ENCODE results near the gene ISL2. TPM values are rescaled to one million over a fixed set of nuclear protein-coding genes. Genes with fewer than 3 reads are reported as not detected.
"Not testable (repeated sequence)": the region's sequence is repeated elsewhere in the genome, so short reads cannot be mapped to it uniquely, and the experiment has no call there.

Gene ISL2
- 0.86 TPM for total RNA-seq

DNA sequence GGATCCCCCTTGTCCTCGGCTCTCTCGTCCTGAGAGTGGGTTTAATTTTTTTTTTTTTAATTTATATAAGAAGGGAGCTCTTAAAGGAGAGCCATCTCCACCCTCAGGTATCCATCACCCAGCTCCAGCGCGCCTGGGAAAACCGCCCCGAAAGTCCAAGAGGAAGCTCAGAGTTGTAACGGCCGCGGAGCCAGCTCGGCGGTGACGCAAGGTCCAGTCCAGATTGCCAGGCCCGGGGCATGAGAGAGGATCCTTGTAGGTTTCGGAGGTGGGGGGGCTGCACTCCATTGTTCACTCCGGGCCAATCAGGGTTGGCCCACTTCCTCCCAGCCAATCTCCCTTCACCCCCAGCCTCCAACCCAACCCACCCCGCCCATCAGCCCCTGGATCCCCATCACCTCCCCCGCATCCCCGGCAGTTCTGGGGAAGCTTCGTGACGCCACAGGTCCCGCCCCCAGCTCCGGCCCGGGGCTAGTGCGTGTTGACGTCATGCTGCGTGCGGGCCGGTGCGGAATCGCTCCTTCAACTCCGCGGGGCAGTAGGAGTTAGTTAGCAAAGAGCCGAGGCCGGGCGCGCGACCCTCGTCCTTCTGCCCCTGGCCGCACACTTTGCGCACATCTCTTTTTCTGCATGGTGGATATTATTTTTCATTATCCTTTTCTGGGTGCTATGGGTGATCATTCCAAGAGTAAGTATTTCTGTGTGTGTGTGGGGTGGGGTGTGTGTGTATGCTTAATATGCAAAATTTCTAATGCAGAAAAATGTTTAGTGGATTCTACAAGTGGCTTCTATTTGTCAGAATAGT lies at the start of gene ISL2:
TSS of gene ISL2 (plus strand) at position 520 of the 805 bp plus-strand sequence. CDS start at position 631, 111 bp downstream.
- peak; percentile 41 for DNase-seq (ENCODE audit: low spot score)

- no peak for DNase-seq (ENCODE audit: low spot score)
These were observed 47.0 kb upstream of the ISL2 start for GRCh38 chr15:76289582-76289981.

DNA sequence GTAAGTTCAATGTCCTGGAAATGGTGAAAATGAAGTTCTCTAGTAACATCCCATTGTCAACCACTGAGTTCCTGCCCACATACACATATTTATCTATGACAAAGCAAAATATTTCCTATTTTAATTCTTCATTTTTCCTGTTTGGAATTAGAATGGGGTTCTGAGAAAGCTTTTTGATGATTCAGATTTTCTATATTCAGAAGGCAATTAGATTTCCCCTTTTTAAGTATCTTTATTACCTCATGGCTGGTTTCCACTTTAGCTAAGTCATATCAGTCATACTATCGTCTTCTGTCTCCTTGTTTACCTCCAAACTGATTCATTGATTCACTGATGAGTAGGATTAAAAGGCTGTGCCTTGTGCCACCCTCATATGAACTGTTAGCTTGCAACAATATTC lies 43.2 kb upstream of the ISL2 start:
- DNase-seq (ENCODE audit: low spot score), result no peak

GRCh38 chr15:76294463-76294862 lies 42.1 kb upstream of the ISL2 start:
- not testable (repeated sequence) for DNase-seq (ENCODE audit: low spot score)

- no peak for DNase-seq (ENCODE audit: low spot score)
These were observed 39.7 kb upstream of the ISL2 start for GRCh38 chr15:76296849-76297248.

DNA sequence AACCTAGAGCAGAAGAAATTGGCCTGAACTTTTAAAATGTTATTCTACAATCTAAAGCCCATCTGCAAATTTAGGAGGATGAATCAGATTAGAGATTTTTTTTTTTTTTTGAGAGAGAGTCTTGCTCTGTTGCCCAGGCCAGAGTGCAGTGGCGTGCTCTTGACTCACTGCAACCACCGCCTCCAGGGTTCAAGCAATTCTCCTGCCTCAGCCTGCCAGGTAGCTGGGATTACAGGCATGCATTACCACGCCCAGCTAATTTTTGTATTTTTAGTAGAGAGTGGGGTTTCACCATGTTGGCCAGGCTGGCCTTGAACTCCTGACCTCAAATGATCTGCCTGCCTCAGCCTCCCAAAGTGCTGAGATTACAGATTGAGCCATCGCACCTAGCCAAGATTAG lies 38.6 kb upstream of the ISL2 start:
- DNase-seq (ENCODE audit: low spot score), result not testable (repeated sequence)

GRCh38 chr15:76298986-76299385 lies 37.6 kb upstream of the ISL2 start:
- no peak for DNase-seq (ENCODE audit: low spot score)

- no peak for DNase-seq (ENCODE audit: low spot score)
These were observed 36.8 kb upstream of the ISL2 start for GRCh38 chr15:76299786-76300185.

DNA sequence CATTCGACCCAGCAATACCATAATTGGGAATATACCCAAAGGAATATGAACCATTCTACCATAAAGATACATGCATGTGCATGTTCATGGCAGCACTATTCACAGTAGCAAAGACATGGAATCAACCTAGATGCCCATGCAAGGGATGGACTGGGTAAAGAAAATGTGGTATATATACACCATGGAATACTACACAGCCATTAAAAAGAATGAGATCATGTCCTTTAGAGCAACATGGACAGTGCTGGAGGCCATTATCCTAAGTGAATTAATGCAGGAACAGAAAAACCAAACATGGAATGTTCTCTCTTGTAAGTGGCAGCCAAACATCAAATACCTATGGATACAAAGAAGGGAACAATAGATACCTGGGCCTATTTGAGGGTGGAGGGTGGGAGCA lies 32.7 kb upstream of the ISL2 start:
- no peak for DNase-seq (ENCODE audit: low spot score)

DNA sequence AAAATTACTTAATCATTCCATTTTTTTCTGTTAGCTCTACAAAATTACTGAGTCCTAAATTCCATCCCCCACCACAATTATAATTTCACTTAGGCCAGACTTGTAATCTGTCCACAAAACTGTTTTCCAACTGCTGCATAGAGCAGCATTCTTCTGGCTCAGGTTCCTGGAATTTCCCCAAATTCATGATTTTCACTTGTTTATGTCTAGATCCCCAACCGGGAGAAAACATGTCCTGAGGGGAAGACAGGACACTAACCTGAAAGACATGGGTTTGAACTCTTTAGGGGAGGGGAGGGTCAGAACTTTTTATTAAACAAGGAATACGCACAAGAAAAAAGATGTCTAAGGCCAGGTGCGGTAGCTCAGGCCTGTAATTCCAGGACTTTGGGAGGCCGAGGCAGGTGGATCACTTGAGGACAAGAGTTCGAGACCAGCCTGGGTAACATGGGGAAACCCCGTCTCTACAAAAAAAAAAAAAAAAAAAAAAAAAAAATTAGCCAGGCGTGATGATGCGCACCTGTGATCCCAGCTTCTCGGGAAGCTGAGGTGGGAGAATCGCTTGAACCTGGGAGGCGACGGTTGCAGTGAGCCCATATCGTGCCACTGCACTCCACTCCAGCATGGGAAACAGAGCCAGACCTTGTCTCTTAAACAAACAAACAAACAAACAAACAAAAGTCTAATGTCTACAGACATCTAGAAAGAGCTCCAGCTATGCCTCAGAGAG lies 26.8 kb upstream of the ISL2 start:
- DNase-seq (ENCODE audit: low spot score), result no peak

DNA sequence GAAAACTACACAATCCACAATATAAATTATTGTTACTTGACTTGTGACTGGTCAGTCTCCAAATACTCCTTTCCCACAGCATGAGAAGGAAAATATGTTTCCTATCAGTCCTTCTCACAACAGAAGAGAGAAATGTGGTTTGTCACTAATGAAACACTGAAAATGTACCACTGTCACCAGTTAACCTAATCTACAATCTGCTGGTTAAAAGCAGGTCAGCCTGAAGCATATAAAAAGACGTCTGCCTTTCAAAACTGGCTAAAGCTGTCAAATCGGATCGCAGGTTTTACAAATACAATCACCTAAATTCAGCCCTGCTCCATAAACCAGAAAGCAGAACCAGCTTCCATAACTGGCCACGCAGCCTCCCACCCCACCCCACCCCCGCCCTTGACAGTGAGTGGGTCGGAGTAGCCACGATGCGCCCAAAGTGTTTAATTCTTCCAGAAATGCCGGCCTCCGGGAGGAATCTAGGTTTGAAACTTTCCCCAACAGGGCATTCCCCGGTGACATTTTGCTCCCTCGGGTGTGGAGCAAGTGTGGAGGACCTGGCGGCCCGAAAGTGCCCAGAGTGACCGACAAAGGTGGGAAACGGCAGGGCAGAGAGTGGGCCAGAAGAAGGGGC lies 26.0 kb upstream of the ISL2 start:
- no peak for DNase-seq (ENCODE audit: low spot score)

DNA sequence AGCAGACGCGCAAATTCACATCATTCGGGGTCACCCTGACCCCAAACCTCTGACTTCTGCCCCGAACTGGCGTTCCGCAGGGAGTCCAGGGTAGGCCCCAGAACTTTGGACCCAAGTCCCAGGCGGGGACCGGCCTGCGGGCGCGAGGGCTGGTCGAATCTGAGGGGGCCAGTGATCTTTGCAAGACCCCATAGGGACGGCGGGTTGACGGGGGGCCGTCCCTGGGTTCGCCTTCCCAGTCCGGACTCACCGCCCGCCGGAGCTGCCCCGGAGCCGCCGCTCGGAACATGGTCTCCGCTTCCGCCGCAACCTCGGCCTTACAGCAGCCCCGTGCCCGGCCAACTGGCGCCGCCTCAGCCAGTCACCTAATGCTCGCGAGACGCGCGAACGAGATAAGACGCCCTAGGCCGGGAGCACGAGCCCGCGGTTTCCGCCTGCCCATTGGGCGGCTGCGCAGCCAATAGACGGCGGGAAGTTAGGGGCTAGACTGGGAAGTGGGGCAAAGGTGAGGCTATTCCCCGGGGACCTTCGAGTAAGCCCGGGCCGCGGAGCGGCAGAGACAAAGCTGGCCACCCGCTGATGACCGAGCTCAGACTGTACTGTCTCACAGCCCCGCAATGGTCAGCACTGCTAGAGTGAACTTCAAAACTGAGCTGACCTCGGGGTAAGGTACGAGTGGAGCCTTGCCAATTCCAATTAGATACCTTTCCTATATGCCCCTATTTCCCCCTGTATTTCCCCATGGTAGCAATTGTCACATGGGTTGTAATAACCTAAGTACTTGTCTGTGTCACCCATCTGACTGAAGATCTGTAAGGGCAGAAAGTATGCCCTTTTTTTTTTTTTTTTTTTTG lies 25.2 kb upstream of the ISL2 start, which contains the start of gene ETFA:
TSS of gene ETFA (minus strand) at position 370 of the 854 bp plus-strand sequence. CDS start at position 289, 81 bp downstream.
- peak; percentile 97 for DNase-seq (ENCODE audit: low spot score)

DNA sequence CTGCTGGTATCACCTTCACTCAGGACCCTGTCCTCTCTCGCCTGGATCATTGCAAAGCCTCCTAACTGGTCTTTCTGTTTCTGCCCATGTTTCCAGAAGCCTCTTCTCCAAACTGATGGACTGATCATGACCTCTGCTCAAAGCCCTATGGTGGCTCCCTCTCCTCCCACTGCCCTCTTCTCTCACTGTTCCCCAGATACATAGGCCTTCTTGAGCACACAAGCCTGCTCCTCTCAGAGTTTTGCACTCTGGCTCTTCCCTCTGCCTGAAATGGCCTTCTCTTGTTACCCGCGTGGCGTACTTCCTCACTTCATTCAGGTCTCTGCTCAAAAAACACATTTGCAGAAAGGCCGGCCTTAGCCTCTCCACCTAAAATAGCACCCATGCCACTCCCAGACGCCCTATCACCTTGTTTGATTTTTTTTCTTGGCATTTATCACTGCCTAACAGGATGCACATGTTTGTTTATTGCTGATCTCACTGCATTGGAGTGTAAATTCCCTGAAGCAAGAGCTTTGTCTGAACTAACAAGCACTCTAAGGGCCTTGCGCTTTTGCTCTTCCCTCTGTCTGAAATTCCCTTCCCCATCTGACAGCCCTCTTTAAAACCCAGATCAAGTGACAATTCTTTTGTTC lies 23.9 kb upstream of the ISL2 start:
- DNase-seq (ENCODE audit: low spot score), result no peak

- not testable (repeated sequence) for DNase-seq (ENCODE audit: low spot score)
These were observed 23.4 kb upstream of the ISL2 start for GRCh38 chr15:76313175-76313567.

- DNase-seq (ENCODE audit: low spot score), result no peak
These were observed 22.8 kb upstream of the ISL2 start for GRCh38 chr15:76313731-76314130.

DNA sequence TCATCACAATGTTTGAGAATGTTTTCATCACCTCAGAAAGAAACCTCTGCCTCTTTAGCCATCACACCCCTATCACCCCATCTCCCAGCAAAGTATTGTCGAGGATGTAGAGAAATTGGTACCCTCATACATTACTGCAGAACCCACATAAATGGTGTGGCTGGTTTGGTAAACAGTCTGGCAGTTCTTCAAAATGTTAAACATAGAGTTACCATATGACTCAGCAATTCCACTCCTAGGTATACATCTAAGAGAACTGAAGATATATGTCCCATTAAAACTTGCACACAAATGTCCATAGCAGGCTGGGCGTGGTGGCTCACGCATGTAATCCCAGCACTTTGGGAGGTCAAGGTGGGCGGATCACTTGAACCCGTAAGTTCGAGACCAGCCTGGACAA lies 16.6 kb upstream of the ISL2 start:
- DNase-seq (ENCODE audit: low spot score), result no peak

DNA sequence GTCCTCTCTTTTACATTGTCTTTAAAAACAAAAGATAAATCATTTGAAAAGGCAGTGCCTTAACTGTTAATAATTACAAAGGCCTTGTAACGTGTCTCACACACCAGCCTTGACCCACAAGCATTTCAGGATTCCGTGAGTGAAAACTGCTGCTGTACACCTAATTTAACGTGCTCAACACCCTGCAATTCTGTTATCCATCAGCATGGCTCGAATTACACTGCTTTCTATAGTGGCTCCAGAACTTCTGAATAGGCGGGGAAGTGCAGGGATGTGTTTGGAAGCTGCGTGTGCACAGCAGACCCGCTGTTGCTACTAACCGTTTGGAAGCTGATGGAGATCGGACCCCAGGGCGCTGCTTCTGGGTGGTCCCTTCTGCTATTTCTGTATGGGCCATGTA lies 15.4 kb upstream of the ISL2 start:
- no peak for DNase-seq (ENCODE audit: low spot score)

DNA sequence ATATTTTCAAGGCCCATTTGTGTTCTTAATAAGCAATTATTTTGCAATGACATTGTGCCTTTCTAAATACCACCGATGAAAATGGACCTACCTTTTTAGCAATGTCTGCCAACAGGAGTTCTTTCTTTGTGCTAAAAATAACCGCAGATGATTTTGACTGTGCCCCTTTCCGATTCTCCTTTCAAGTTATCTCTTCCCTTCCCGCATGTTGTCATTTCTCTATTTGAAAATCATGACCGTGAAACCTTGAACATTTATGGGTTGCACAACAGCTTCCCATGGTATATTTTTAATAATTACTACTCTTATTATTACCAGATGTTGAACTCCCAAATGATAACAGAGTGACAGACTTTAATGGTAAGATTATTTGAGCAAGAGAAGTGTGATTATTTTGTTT lies 15.0 kb upstream of the ISL2 start:
- DNase-seq (ENCODE audit: low spot score), result no peak

DNA sequence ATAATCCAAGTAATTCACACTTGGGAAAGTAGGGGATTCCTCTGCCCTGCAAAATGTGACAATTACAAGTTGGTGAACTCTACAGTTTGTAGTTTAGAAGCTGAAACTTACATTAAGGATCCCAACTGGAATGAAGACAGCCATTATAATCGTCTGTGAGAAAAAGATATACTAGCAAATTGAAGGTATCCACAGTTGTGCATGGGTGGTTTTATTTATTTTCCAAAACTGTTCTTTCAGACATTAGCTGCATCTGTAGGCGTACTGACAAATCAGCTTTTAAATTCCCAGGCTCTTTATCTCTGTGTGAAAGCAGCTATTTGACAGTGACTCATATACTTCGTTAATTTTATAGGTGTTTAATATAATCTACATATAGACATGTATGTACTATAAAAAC lies 12.5 kb upstream of the ISL2 start:
- DNase-seq (ENCODE audit: low spot score), result no peak

DNA sequence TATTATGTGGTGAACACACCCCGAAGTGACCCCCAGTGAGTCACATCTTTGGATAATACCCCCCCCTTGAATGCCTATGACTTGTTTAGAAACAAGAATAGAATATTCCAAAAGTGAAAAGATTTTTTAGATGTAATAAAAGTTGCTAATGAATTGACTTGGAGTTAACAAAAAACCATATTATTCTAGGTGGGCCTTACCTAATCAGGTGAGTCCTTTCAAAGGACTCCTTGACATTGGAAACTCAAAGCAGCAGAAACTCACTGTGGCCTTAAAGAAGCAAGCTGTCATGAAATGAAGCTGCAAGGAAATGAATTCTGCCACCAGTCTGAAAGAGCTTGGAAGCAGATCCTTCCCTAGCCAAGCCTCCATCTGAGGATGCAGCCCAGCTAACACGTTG lies 10.9 kb upstream of the ISL2 start:
- no peak for DNase-seq (ENCODE audit: low spot score)

Data from mucosa of gallbladder (tissue), 1 donor.